ENCODE data around the gene IMPA2.

IMPA2 gene

DNA sequence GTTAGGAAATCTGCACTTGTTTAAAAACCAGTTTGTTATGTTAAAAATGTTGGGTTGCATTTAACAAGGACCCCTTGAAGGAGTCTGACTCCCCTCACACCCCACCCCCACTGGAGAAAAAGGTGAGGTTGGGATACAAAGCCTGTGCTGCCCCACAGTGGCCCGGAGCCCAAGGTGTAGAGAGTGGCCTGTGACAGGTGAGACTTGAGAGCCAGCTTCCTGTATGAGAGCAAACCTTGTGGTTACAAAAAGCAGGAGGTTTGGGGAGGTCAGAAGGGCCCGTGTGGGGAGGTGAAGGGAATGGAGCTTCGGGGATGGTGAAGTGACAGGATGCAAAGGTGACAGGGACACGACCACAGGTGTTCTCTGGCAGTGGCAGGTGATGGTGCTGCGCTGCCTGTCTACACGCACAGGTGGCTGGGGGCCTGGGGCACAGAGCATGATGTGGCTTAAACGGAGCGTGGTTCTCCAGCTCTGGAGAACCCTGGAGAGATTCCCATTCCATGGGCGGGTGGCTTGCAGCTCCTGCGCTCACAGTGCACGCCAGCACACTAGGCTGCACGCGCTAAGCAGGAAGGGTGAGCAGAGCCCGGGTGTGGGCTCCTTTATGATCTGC, 29.0 kb downstream of the IMPA2 start:
- in situ Hi-C loops (cut with MboI; ENCODE audit: low pct_unique_long_range_greater_than_20kb, low sequenced_read_pairs, unreplicated experiment): no loop called here
- TF ChIP-seq, protein P1, sequence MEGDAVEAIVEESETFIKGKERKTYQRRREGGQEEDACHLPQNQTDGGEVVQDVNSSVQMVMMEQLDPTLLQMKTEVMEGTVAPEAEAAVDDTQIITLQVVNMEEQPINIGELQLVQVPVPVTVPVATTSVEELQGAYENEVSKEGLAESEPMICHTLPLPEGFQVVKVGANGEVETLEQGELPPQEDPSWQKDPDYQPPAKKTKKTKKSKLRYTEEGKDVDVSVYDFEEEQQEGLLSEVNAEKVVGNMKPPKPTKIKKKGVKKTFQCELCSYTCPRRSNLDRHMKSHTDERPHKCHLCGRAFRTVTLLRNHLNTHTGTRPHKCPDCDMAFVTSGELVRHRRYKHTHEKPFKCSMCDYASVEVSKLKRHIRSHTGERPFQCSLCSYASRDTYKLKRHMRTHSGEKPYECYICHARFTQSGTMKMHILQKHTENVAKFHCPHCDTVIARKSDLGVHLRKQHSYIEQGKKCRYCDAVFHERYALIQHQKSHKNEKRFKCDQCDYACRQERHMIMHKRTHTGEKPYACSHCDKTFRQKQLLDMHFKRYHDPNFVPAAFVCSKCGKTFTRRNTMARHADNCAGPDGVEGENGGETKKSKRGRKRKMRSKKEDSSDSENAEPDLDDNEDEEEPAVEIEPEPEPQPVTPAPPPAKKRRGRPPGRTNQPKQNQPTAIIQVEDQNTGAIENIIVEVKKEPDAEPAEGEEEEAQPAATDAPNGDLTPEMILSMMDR (IDR thresholded peaks at IDR 0.05; ENCODE audit: extremely low read depth, insufficient read depth, missing control alignments): no peak
- no peak for DNase-seq (ENCODE audit: low spot score)

DNA sequence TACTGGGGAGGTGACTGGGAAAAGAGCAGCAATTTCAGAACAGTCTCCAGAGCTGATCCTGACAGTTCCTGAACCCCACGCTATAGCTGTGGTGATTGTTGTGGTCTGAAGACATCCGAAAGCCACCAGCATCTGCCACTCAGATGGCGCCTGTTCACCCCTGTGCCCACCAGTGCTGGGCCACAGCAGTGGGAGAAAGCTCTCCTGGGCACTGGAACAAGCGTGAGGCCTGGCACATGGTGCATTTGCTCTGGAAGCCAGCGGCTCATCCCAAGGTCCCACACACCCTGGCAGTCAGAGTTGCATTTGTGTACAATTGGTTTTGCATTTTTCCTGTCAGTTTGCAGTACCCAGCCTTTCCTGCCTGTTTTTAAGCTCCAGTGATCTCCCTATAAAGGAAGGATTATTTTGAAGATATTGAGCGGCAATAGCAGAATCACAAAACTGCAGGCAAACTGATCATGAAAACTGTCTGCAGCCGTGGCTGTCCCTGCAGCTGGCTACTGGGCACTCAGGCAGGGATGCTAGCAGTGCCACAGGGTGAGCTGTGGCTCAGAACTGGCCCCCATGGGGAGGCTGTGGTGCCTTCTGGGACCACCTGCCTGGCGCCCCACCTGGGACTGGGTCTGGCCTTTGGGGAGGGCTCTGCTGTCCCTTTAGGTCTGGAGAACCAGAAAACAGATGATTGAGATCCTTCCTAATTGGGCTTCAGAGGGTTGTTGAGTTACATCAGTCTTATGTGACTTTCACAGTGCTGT, 30.1 kb downstream of the IMPA2 start:
- DNase-seq (ENCODE audit: low spot score): no peak
- in situ Hi-C loops (cut with MboI; ENCODE audit: low pct_unique_long_range_greater_than_20kb, low sequenced_read_pairs, unreplicated experiment): no loop called here
- TF ChIP-seq, protein P1 (IDR thresholded peaks at IDR 0.05; ENCODE audit: extremely low read depth, insufficient read depth, missing control alignments): no peak

DNA sequence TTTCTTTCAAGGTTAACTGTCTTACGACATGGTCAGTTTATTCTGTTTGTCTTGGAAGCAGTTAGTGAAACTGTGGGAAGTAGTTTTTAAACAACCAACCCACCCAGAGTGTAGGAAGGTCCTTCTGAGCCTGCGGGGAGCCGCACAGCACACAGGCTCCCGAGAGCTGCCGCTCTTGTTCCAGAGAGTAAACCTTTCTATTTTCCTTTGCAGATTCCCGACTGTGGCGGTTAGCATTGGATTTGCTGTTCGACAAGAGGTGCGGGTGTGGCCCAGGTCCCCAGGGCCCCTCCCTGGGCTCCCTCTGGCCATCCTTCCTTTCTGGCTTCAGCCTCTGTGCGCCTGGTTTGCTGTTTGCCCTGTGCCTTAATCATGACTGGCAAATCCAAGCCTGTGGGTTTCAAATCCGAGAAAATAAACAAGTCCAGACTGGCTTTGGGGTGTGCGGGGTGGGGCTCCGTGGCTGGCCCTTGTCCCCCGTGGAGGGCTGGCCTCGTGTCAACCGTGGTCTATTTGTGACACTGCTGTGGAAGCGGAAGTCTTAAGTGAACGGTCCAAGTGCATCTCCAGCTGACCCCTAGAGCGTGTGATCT, 30.7 kb downstream of the IMPA2 start:
- in situ Hi-C loops (cut with MboI; ENCODE audit: low pct_unique_long_range_greater_than_20kb, low sequenced_read_pairs, unreplicated experiment): no loop called here
- TF ChIP-seq, protein P1 (IDR thresholded peaks at IDR 0.05; ENCODE audit: extremely low read depth, insufficient read depth, missing control alignments): no peak

DNA sequence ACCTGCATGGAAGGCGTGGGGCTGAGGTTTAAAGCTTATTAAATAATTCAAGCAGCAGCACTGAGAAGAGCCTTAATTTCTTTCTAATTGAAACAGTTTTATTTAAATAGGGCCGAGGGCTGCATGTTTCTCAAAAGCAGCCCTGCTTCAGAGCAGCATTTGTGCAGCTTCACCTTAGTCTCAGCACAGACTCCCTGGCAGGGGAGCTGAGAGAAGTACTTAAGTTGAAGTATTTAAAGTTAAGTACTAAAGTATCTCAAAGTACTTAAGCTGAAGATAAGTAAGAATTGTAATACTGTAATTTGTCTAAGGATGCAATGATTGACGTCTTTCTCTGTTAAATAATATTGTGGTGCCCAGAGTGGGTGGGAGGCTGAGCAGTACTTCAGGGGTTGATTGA, 31.4 kb downstream of the IMPA2 start:
- in situ Hi-C loops (cut with MboI; ENCODE audit: low pct_unique_long_range_greater_than_20kb, low sequenced_read_pairs, unreplicated experiment): no loop called here
- TF ChIP-seq, protein P1 (IDR thresholded peaks at IDR 0.05; ENCODE audit: extremely low read depth, insufficient read depth, missing control alignments): no peak
- DNase-seq (ENCODE audit: low spot score): no peak

More for the DNA sequence above, 30.7 kb downstream of the IMPA2 start:
- DNase-seq (ENCODE audit: low spot score): no peak

DNA sequence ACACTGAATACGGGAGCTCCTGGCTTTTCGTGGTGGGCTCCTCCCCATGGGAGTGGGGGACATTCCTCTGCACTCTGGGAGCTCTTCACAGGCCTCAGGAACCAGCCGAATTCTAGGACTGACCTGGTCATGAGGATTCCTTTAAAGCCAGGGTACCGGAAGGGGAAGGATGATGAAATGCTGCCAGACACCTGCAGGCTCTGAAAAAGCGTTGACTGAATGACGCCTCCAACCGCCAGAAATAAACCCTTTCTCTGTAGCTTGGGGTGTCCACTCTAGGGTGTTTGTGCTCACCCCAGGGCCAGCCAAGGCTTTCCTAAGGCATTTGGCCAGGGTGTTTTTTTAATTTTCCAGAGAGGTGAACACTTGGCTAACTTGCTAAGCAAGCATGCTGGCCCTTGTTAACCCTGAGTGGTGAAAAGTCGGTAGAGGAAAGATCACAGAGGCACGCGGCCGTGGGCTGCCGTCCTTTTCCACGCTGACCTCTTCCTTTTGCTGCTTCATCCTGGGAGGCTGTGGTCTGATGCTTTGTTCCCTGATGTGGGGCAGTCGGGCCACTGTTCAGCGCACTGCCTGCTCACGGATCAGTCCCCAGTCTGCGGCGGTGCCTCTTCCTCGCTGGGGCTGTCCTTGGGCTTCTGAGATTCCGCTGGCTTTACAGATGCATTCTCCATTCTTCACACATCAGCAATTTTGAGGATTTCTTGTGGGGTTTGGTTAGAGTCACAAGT, 32.0 kb downstream of the IMPA2 start:
- TF ChIP-seq, protein P1 (IDR thresholded peaks at IDR 0.05; ENCODE audit: extremely low read depth, insufficient read depth, missing control alignments): no peak
- in situ Hi-C loops (cut with MboI; ENCODE audit: low pct_unique_long_range_greater_than_20kb, low sequenced_read_pairs, unreplicated experiment): no loop called here
- DNase-seq (ENCODE audit: low spot score): no peak

DNA sequence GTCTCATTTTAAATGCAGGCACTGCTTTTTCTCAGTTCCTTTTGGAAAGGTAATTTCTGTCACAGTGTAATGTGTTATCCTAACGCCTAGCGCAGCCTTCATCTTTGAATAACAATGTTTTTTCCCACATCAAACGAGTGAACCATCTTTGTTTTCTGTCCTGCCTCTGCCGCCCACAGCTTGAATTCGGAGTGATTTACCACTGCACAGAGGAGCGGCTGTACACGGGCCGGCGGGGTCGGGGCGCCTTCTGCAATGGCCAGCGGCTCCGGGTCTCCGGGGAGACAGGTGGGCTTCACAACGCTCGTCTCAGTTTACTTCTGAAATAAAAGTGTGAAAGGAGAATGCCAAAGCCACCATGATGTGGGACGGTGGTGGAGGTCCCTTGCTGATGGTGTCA, 32.8 kb downstream of the IMPA2 start:
- TF ChIP-seq, protein P1 (IDR thresholded peaks at IDR 0.05; ENCODE audit: extremely low read depth, insufficient read depth, missing control alignments): no peak
- no peak for DNase-seq (ENCODE audit: low spot score)
- in situ Hi-C loops (cut with MboI; ENCODE audit: low pct_unique_long_range_greater_than_20kb, low sequenced_read_pairs, unreplicated experiment): no loop called here
